ENCODE results near the gene TCF15.
"Not testable (repeated sequence)": the region's sequence is repeated elsewhere in the genome, so short reads cannot be mapped to it uniquely, and the experiment has no call there.

The TCF15 gene

DNA sequence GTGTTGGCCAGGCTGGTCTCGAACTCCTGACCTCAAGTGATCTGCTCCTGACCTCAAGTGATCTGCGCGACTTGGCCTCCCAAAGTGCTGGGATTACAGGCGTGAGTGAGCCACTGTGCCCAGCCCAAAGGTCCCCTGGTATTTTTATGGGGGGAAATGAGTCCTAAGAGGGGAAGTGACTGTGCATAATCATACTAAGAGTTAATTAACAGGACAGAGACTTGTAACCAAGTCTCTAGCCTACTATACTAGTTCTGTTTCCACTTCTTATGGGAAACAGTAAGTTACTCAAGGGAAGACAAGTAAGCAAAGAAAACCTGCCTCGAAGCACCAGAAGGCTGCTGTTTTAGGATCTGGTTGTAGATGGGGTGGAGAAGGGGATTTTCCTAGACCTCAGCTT is 27.9 kb downstream of the TCF15 start:
- no peaks in the 10 kb centered on the region for H3K9me3 ChIP-seq (ENCODE audit: insufficient read depth, low read length)
- peak overlapping the region; percentile 33 for H3K4me2 ChIP-seq (ENCODE audit: low read length)
- no peak overlapping the region for H3K4me3 ChIP-seq (ENCODE audit: low read length)
- no peak for TF ChIP-seq EZH2phosphoT487 (IDR thresholded peaks at IDR 0.05; ENCODE audit: low read depth)
- TF ChIP-seq, protein P1, sequence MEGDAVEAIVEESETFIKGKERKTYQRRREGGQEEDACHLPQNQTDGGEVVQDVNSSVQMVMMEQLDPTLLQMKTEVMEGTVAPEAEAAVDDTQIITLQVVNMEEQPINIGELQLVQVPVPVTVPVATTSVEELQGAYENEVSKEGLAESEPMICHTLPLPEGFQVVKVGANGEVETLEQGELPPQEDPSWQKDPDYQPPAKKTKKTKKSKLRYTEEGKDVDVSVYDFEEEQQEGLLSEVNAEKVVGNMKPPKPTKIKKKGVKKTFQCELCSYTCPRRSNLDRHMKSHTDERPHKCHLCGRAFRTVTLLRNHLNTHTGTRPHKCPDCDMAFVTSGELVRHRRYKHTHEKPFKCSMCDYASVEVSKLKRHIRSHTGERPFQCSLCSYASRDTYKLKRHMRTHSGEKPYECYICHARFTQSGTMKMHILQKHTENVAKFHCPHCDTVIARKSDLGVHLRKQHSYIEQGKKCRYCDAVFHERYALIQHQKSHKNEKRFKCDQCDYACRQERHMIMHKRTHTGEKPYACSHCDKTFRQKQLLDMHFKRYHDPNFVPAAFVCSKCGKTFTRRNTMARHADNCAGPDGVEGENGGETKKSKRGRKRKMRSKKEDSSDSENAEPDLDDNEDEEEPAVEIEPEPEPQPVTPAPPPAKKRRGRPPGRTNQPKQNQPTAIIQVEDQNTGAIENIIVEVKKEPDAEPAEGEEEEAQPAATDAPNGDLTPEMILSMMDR (IDR thresholded peaks at IDR 0.05; ENCODE audit: low read depth, low read length) = no peak
- no peaks in the 10 kb centered on the region for H3K79me2 ChIP-seq (ENCODE audit: low read length)
- peaks cover 9% of the 10 kb centered on the region; the same call in 1 of the 2 replicates for H3K27me3 ChIP-seq (ENCODE audit: low read depth, low read length)
- H2AFZ ChIP-seq (ENCODE audit: low read depth, low read length) = peak overlapping the region; percentile 12; the same call in 1 of the 2 replicates
- no peak overlapping the region for H3K9ac ChIP-seq (ENCODE audit: low read length)
- peaks cover 24% of the 10 kb centered on the region for H3K4me1 ChIP-seq (ENCODE audit: low read length)
- no peak overlapping the region for H3K27ac ChIP-seq (ENCODE audit: low read length)
- H3K36me3 ChIP-seq (replicated peaks; ENCODE audit: low read depth, low read length) = no peaks in the 10 kb centered on the region
- no peaks in the 10 kb centered on the region for H4K20me1 ChIP-seq (ENCODE audit: insufficient read depth, low read length)

DNA sequence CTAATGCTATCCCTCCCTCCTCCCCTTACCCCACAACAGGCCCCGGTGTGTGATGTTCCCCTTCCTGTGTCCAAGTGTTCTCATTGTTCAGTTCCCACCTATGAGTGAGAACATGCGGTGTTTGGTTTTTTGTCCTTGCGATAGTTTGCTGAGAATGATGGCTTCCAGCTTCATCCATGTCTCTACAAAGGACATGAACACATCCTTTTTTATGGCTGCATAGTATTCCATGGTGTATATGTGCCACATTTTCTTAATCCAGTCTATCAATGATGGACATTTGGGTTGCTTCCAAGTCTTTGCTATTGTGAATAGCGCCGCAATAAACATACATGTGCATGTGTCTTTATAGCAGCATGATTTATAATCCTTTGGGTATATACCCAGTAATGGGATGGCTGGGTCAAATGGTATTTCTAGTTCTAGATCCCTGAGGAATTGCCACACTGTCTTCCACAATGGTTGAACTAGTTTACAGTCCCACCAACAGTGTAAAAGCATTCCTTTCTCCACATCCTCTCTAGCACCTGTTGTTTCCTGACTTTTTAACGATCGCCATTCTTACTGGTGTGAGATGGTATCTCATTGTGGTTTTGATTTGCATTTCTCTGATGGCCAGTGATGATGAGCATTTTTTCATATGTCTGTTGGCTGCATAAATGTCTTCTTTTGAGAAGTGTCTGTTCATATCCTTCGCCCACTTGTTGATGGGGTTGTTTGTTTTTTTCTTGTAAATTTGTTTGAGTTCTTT is 31.0 kb downstream of the TCF15 start:
- not testable (repeated sequence) for H3K36me3 ChIP-seq (replicated peaks; ENCODE audit: low read depth, low read length); H3K9ac ChIP-seq (ENCODE audit: low read length); H2AFZ ChIP-seq (ENCODE audit: low read depth, low read length); H3K27ac ChIP-seq (ENCODE audit: low read length); H3K4me3 ChIP-seq (ENCODE audit: low read length); H3K9me3 ChIP-seq (ENCODE audit: insufficient read depth, low read length); H4K20me1 ChIP-seq (ENCODE audit: insufficient read depth, low read length); H3K4me2 ChIP-seq (ENCODE audit: low read length); H3K79me2 ChIP-seq (ENCODE audit: low read length)
- peaks cover 20% of the 10 kb centered on the region for H3K4me1 ChIP-seq (ENCODE audit: low read length)
- H3K27me3 ChIP-seq (ENCODE audit: low read depth, low read length) = peaks cover 15% of the 10 kb centered on the region

DNA sequence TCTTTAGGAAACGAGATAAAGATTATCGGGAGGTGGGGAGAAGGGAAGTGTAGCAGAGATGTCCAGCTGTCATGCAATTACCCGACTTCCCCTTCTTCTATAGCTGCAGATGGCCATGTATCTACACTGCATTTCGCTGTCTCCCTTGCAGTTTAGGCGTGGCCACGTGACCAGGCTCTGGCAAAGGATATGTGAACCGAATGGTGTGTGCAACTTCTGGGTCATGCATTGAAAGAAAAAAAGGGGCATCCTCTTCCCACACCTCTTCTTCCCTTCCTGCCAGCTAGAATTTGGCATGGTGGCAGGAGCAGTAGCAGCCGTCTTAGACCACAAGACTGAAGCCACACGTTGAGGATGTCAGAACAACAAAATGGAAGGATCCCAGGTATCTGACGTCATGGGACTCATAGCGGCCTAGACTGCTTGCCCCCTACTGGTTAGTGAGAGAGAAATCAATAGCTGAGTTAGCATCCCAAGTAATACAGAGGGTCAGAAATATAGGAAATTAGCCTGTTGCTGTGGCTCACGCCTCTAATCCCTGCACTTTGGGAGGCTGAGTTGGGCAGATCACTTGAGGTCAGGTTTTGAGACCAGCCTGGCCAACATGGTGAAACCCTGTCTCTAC is 32.8 kb downstream of the TCF15 start:
- Histone ChIP-seq H3K27me3 (ENCODE audit: low read depth, low read length) (peaks cover 30% of the 10 kb centered on the region), H3K27ac (ENCODE audit: low read length) (no peak overlapping the region), H3K9ac (ENCODE audit: low read length) (no peak overlapping the region), H3K4me2 (ENCODE audit: low read length) (peak overlapping the region; percentile 7; the same call in 1 of the 2 replicates), H3K36me3 (replicated peaks; ENCODE audit: low read depth, low read length) (no peaks in the 10 kb centered on the region), H3K4me3 (ENCODE audit: low read length) (no peak overlapping the region), H3K4me1 (ENCODE audit: low read length) (peaks cover 14% of the 10 kb centered on the region), H3K79me2 (ENCODE audit: low read length) (no peaks in the 10 kb centered on the region), H3K9me3 (ENCODE audit: insufficient read depth, low read length) (no peaks in the 10 kb centered on the region), H2AFZ (ENCODE audit: low read depth, low read length) (peak overlapping the region; percentile 73; the same call in 1 of the 2 replicates), H4K20me1 (ENCODE audit: insufficient read depth, low read length) (no peaks in the 10 kb centered on the region)
- TF ChIP-seq EZH2phosphoT487 (IDR thresholded peaks at IDR 0.05; ENCODE audit: low read depth) = no peak
- TF ChIP-seq, protein P1 (IDR thresholded peaks at IDR 0.05; ENCODE audit: low read depth, low read length) = peak; percentile 33; the same call in 1 of the 2 replicates

DNA sequence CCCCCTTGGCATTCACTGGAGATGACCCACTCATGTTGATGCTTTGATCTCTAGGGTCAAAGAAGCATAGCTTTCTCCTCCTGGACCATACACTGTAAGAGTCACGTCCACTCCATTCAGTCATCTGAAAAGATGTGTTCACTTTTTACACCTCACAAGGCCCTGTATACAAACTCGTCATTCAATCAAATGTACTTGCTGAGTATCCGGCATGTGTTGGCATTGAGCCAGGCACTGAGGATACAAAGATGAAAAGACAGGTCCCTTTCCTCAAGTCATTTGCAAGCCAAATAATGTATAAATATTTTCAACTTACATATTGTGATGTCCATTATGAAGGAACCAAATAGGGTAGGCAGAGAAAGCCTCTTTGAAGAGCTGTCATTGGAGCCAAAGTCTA is 34.0 kb downstream of the TCF15 start:
- no peak overlapping the region for H2AFZ ChIP-seq (ENCODE audit: low read depth, low read length)
- no peak overlapping the region for H3K4me2 ChIP-seq (ENCODE audit: low read length)
- no peak overlapping the region for H3K4me3 ChIP-seq (ENCODE audit: low read length)
- H3K27ac ChIP-seq (ENCODE audit: low read length) = no peak overlapping the region
- peaks cover 24% of the 10 kb centered on the region for H3K27me3 ChIP-seq (ENCODE audit: low read depth, low read length)
- H3K79me2 ChIP-seq (ENCODE audit: low read length) = no peaks in the 10 kb centered on the region
- H3K9ac ChIP-seq (ENCODE audit: low read length) = no peak overlapping the region
- H3K9me3 ChIP-seq (ENCODE audit: insufficient read depth, low read length) = no peaks in the 10 kb centered on the region
- TF ChIP-seq EZH2phosphoT487 (IDR thresholded peaks at IDR 0.05; ENCODE audit: low read depth) = no peak
- TF ChIP-seq, protein P1 (IDR thresholded peaks at IDR 0.05; ENCODE audit: low read depth, low read length) = no peak
- H3K4me1 ChIP-seq (ENCODE audit: low read length) = peaks cover 6% of the 10 kb centered on the region; the same call in 1 of the 2 replicates
- H4K20me1 ChIP-seq (ENCODE audit: insufficient read depth, low read length) = no peaks in the 10 kb centered on the region
- no peaks in the 10 kb centered on the region for H3K36me3 ChIP-seq (replicated peaks; ENCODE audit: low read depth, low read length)

Measured in OCI-LY3 (cell line).